Mesendoderm (in vitro differentiated cells): Measurements from ENCODE around the gene OBSL1.
A peak's percentile ranks its signal among the peaks of the same experiment; 100 is the strongest.

Source experiments
- DNase-seq: peaks from one replicate; pipeline ENCODE4 v3.0.0; 2013
- H2AK5ac ChIP-seq: 2 replicates; pipeline ENCODE4 v1.6.1; 2013; ENCODE audit warnings: low read length, inconsistent platforms
- H2BK120ac ChIP-seq: 2 replicates; pipeline ENCODE4 v1.6.1; 2013; ENCODE audit warnings: low read depth, mild to moderate bottlenecking, low read length, moderate library complexity, mixed read lengths
- H2BK15ac ChIP-seq: replicated peaks from 2 replicates; pipeline ENCODE4 v1.6.1; 2013; ENCODE audit warnings: low read depth, mild to moderate bottlenecking, moderate library complexity
- H2BK5ac ChIP-seq: 2 replicates; pipeline ENCODE4 v1.6.1; 2013; ENCODE audit warnings: low read length, inconsistent platforms
- H3K18ac ChIP-seq: 2 replicates; pipeline ENCODE4 v1.6.1; 2013; ENCODE audit warnings: mild to moderate bottlenecking, low read length, mixed read lengths
- H3K23ac ChIP-seq: one replicate; pipeline ENCODE4 v1.6.1; 2013; ENCODE audit warnings: low read length
- H3K27ac ChIP-seq: 2 replicates; pipeline ENCODE4 v1.5.1; 2013; ENCODE audit warnings: low read depth, mild to moderate bottlenecking, inconsistent platforms, low read length, moderate library complexity
- H3K27me3 ChIP-seq: 2 replicates; pipeline ENCODE4 v1.6.1; 2013; ENCODE audit warnings: low read length, control low read depth, mild to moderate bottlenecking, inconsistent platforms; ENCODE audit not compliant: insufficient read depth, poor library complexity
- H3K36me3 ChIP-seq: 2 replicates; pipeline ENCODE4 v1.6.1; 2013; ENCODE audit warnings: low read length, inconsistent platforms; ENCODE audit not compliant: control insufficient read depth, insufficient read depth
- H3K4ac ChIP-seq: one replicate; pipeline ENCODE4 v1.6.1; 2013; ENCODE audit warnings: low read depth, mild to moderate bottlenecking, low read length, moderate library complexity
- H3K4me1 ChIP-seq: 2 replicates; pipeline ENCODE4 v1.6.1; 2013; ENCODE audit warnings: low read depth, low read length, inconsistent platforms; ENCODE audit not compliant: control insufficient read depth
- H3K4me2 ChIP-seq: 2 replicates; pipeline ENCODE4 v1.6.1; 2013; ENCODE audit warnings: low read length
- H3K4me3 ChIP-seq: 2 replicates; pipeline ENCODE4 v1.5.1; 2013; ENCODE audit warnings: mild to moderate bottlenecking, low read length
- H3K56ac ChIP-seq: one replicate; pipeline ENCODE4 v1.6.1; 2013; ENCODE audit warnings: low read length
- H3K79me1 ChIP-seq: 2 replicates; pipeline ENCODE4 v1.6.1; 2013; ENCODE audit warnings: low read length, inconsistent platforms
- H3K79me2 ChIP-seq: 2 replicates; pipeline ENCODE4 v1.6.1; 2013; ENCODE audit warnings: mild to moderate bottlenecking, low read length; ENCODE audit not compliant: control insufficient read depth, insufficient read depth
- H3K9ac ChIP-seq: 2 replicates; pipeline ENCODE4 v1.6.1; 2013; ENCODE audit warnings: low read length, inconsistent platforms
- H4K5ac ChIP-seq: one replicate; pipeline ENCODE4 v1.6.1; 2013; ENCODE audit warnings: low read length
- H4K8ac ChIP-seq: one replicate; pipeline ENCODE4 v1.6.1; 2013; ENCODE audit warnings: low read depth, mild to moderate bottlenecking, control low read depth, low read length, moderate library complexity
- WGBS: extraction: QIAGEN DNeasy Blood & Tissue Kit; methylation state at CpG from one replicate; pipeline ENCODE4 v1.1.7; 2013; ENCODE audit warnings: low lambda C conversion rate, missing lambda C conversion rate; ENCODE audit not compliant: insufficient coverage; ENCODE audit errors: extremely low coverage; 5-methylcytosine and 5-hydroxymethylcytosine counted together

OBSL1 gene

DNA sequence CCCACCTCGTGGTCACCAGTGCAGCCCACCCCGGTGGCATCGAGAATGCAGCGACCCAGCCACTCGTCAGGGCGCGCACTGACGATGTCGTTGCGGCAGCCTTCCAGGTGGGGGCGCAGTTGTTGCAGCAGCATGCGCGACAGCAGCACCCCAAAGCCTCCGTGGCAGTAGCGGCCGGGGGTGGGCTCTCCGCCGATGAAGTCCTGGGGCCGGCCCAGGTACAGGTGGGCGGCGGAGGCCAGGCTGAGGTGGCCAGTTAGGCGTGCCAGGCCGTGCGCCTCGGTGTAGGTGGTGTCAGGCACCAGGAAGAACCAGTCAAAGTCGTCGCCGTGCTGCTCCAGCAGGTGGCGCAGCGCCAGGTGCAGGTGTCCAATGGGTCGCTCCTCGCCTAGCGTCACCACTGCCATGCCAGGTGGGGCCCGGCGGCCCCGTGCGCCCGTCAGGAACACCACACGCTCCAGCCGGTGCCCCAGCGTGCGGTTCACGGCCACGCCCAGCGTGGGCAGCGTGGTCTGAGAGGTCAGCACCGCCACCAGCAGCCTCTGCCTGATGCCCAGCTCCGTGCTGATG, 29.6 kb downstream of the OBSL1 start:
- Histone ChIP-seq H4K8ac (no peak overlapping the region), H3K27ac (no peak overlapping the region), H4K5ac (no peak overlapping the region), H3K23ac (no peak overlapping the region), H3K18ac (no peak overlapping the region), H3K56ac (peak overlapping the region; percentile 59), H2BK15ac (no peak overlapping the region), H3K27me3 (no peaks in the 10 kb centered on the region), H3K36me3 (peaks cover 7% of the 10 kb centered on the region), H3K4me3 (no peak overlapping the region), H3K79me2 (no peaks in the 10 kb centered on the region), H3K4me1 (peaks cover 6% of the 10 kb centered on the region), H3K79me1 (peaks cover 4% of the 10 kb centered on the region), H3K9ac (peak overlapping the region; percentile 37), H3K4ac (no peak overlapping the region), H2BK5ac (no peak overlapping the region), H2AK5ac (no peak overlapping the region), H2BK120ac (no peak overlapping the region), H3K4me2 (peak overlapping the region; percentile 61)
- WGBS: no CpG with 5 or more reads among the region's 48 CpGs
- DNase-seq: peak; percentile 90

DNA sequence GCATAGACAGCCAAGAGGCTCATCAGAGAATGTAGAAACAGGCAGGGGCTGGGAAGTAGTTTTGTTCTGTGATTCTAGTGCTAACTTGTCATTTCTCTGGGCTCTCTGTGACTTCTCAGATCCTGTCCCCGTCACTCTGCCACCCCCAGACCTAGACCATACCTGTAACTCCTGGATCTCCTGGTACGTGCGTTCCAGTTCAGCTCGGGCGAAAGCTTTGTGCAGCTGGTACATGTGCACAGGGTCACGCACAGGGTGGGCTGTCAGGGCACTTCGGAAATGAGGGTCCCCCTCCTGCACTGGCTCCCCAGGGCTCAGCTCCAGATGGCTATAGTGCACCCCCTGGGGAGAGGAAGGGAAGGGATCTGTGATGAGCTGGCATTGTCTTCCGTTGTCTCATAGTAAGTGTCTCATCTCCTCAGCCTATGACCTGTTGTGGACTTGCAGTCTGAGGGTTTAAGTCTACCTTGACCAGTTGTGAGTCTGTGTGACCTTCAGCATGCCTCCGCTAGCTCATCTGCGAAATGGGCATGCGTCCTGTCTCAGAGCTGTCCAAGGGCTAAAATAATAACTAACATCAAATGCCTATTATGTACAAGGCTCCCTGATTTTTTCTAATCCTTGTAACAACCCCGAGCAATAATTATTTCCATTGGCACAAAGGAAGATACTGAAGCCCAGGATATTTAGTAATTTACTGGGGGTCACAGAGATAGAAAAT, 30.4 kb downstream of the OBSL1 start:
- no peaks in the 10 kb centered on the region for H3K27me3 ChIP-seq
- peaks cover 6% of the 10 kb centered on the region for H3K4me1 ChIP-seq
- H2AK5ac ChIP-seq: no peak overlapping the region
- H2BK120ac ChIP-seq: no peak overlapping the region
- peaks cover 4% of the 10 kb centered on the region for H3K79me1 ChIP-seq
- no CpG with 5 or more reads among the region's 12 CpGs for WGBS
- no peak overlapping the region for H3K4me2 ChIP-seq
- H3K56ac ChIP-seq: no peak overlapping the region
- H3K18ac ChIP-seq: no peak overlapping the region
- H3K36me3 ChIP-seq: peaks cover 7% of the 10 kb centered on the region
- no peak overlapping the region for H4K8ac ChIP-seq
- no peak overlapping the region for H4K5ac ChIP-seq
- no peak overlapping the region for H3K27ac ChIP-seq
- no peak overlapping the region for H3K9ac ChIP-seq
- H2BK15ac ChIP-seq: no peak overlapping the region
- DNase-seq: no peak
- H3K23ac ChIP-seq: no peak overlapping the region
- H3K4me3 ChIP-seq: no peak overlapping the region
- no peak overlapping the region for H3K4ac ChIP-seq
- H3K79me2 ChIP-seq: no peaks in the 10 kb centered on the region
- no peak overlapping the region for H2BK5ac ChIP-seq

DNA sequence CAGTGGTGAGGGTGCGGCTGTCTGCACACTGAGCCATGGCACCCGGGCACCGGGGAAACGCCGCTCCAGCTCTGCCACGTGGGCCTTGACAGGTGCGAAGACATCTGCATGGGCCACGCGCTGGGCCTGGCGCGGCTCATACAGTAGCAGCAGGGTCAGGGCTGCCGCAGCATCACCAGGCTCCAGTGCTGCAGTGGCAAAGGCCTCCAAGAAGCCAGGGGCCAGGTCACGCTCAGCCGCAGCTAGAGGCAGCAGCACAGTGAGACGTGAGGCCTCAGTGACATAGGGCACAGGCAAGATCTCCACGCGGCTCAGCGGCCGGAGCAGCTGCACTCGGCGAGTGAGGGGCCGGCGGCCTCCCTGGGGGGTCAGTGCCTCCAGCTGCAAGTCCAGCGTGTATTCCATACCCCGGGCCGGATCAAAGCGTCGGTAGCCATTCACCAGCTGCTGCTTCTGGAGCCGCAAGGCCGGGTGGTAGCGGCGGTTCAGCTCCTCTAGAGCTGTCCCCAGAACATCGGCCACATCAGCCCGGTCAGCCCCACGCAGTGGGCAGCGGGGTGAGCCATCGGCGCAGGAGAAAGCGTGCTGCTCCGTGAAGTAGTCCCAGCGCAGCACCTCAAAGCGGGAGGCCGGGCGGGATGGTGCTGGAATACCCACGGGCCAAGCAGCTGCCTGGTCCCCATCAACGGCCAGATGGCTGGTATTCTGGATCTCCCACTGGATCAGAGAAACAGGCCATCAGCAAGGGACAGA, 31.2 kb downstream of the OBSL1 start:
- Histone ChIP-seq H3K4ac (no peak overlapping the region), H3K79me1 (peaks cover 4% of the 10 kb centered on the region), H3K56ac (no peak overlapping the region), H2BK120ac (no peak overlapping the region), H3K27me3 (no peaks in the 10 kb centered on the region), H3K18ac (no peak overlapping the region), H2BK5ac (no peak overlapping the region), H3K23ac (no peak overlapping the region), H3K4me2 (no peak overlapping the region), H4K5ac (no peak overlapping the region), H3K36me3 (peaks cover 7% of the 10 kb centered on the region), H2AK5ac (no peak overlapping the region), H4K8ac (no peak overlapping the region), H2BK15ac (no peak overlapping the region), H3K4me1 (peaks cover 6% of the 10 kb centered on the region), H3K9ac (no peak overlapping the region), H3K4me3 (no peak overlapping the region), H3K79me2 (no peaks in the 10 kb centered on the region), H3K27ac (no peak overlapping the region)
- DNase-seq: no peak
- no CpG with 5 or more reads among the region's 46 CpGs for WGBS

DNA sequence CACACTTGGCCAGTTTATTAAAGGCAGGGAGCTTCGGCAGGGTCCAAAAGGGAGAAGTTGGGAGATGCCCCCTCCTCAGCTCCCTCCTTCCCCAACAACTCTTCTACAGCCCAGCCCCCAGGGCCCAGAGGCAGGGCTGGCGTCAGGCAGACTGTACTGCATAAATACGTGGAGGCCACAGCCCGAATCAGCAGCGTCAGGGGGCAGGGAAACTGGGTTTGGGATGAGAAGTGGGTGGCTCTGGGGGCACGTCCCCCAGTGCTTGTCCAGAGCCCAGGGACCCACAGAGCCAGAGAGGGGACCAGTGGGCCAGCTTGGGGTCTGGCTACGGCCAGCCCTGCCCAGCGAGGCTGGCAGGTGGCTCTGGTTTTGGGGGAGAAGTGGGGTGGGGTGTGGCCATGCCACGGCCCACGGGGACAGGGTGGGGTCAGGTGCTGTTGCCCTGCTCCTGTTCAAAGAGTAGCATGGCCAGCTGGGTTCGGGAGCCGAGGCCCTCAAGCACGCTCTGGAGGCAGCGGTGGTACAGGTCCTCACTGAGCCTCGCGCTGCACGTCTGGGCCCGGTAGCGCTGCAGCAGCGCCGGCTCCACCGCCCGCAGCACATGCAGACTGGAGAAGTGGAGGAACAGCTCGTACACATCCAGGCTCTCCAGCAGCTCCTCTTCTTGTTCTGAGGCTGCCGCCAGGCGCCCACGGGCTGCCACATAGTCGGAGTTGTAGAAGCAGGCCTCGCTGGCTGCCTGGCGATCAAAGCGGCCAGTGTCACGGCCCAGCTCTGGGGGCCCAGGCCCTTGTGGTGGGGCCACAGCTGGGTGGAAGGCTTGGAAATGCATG, 32.2 kb downstream of the OBSL1 start:
- H2BK15ac ChIP-seq: no peak overlapping the region
- H3K4me3 ChIP-seq: no peak overlapping the region
- no peak overlapping the region for H4K8ac ChIP-seq
- DNase-seq: no peak
- H3K9ac ChIP-seq: no peak overlapping the region
- H3K27ac ChIP-seq: no peak overlapping the region
- H3K23ac ChIP-seq: no peak overlapping the region
- H4K5ac ChIP-seq: no peak overlapping the region
- no peak overlapping the region for H2BK5ac ChIP-seq
- H3K36me3 ChIP-seq: peaks cover 7% of the 10 kb centered on the region
- H3K79me2 ChIP-seq: no peaks in the 10 kb centered on the region
- H3K18ac ChIP-seq: no peak overlapping the region
- H3K27me3 ChIP-seq: no peaks in the 10 kb centered on the region
- H2BK120ac ChIP-seq: no peak overlapping the region
- WGBS: no CpG with 5 or more reads among the region's 32 CpGs
- H3K4me2 ChIP-seq: no peak overlapping the region
- H2AK5ac ChIP-seq: no peak overlapping the region
- no peak overlapping the region for H3K56ac ChIP-seq
- H3K4ac ChIP-seq: no peak overlapping the region
- peaks cover 6% of the 10 kb centered on the region for H3K4me1 ChIP-seq
- peaks cover 4% of the 10 kb centered on the region for H3K79me1 ChIP-seq

DNA sequence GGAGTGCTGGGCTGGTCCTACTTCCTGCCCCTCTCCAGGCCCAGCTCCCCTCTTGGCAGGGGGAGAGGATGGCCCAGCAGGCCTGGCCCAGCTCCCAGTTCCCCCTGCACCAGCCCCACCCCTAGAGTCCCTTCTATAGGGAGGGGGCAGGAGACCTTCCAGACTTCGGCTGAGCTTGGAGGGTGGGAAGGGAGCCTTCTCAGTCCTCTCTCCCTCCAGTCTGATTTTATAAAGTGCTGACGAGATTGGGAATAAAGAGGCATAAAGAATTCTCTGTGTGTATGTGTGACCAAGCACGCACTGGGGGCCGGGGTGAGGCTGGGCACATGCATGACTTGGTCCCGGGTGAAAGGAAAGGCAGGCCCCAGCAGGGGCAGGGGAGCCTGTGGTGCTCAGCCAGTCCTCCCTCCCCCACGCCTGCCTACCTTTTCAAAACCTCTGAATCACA, 32.8 kb downstream of the OBSL1 start:
- Histone ChIP-seq H2AK5ac (no peak overlapping the region), H2BK15ac (no peak overlapping the region), H3K27ac (no peak overlapping the region), H3K27me3 (no peaks in the 10 kb centered on the region), H3K4me3 (no peak overlapping the region), H3K9ac (no peak overlapping the region), H3K79me1 (peaks cover 4% of the 10 kb centered on the region), H3K36me3 (peaks cover 7% of the 10 kb centered on the region), H4K5ac (no peak overlapping the region), H3K4me1 (peaks cover 6% of the 10 kb centered on the region), H2BK120ac (no peak overlapping the region), H3K4me2 (no peak overlapping the region), H3K4ac (no peak overlapping the region), H3K79me2 (no peaks in the 10 kb centered on the region), H4K8ac (no peak overlapping the region), H3K56ac (no peak overlapping the region), H2BK5ac (no peak overlapping the region), H3K18ac (no peak overlapping the region), H3K23ac (no peak overlapping the region)
- WGBS: no CpG with 5 or more reads among the region's 6 CpGs
- no peak for DNase-seq
